Activated gamma-delta T cell treated with Interleukin-2 at 50 U/mL for 16 hours (primary cell): ENCODE results near the gene PRKAA2.

Source experiments
- DNase-seq: peaks from one replicate; pipeline ENCODE4 v3.0.0-alpha.2; 2020

The PRKAA2 gene

DNA sequence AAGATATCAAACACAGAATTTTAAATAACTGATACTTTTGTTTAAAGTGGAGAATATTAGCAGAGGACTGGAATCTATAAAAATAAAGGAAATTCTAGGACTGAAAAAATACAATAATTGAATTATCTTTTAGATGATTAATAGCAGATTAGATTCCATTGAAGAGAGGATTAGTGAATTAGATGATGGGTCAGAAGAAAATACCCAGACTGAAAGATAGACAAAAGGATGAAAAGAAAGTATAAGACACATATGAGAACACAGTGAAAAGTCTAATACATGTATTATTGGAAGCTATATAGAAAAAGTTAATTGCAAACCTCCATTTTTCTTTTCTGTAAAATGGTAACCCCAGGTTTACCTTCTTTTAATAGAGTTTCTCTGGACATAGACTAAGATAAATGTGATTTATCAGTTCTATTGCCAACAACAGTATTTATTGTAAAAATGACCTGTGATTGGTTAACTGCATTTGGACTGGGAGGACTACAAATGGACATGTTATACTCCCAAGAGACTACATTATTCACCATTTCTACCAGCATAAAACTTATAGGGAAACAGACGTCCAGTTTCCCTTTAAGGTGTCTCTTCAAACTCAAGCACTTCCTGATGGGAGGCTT is 11.0 kb downstream of the PRKAA2 start:
- DNase-seq = no peak

DNA sequence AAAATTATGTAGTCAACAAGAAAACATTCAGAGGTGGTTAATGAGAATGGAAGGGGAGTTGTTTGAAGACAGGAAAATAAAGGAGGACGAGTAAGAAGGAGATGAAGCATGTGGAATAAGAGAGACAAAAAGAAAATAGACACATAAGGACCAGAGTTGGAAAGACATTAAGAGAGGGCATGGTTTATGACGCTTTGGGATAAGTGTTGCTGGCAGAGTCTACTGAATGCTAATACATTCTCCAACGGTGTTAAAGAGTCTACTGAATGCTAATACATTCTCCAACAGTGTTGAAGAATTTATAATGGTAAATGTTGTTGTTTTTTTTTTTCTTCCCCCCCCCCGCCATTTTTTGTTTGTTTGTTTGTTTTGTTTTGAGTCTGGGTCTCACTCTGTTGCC is 13.1 kb downstream of the PRKAA2 start:
- no peak for DNase-seq

DNA sequence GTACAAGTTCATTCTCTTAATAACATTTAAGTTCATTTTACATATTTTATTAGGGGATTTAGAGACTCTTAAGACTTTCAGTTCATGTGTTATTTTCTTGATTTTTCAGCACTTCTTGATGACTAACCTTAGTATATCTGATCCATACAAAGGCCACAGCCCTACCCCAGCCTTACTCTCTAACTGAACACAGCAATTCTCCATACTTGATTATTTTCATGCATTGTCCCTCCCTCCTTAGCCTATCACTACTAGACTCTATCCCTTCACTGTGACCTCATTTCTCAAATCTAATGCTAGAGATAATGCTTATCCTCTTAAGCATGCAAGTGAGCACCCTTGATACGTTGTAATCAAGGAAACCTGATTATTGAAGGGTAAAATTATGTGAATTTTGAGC is 15.2 kb downstream of the PRKAA2 start:
- no peak for DNase-seq

DNA sequence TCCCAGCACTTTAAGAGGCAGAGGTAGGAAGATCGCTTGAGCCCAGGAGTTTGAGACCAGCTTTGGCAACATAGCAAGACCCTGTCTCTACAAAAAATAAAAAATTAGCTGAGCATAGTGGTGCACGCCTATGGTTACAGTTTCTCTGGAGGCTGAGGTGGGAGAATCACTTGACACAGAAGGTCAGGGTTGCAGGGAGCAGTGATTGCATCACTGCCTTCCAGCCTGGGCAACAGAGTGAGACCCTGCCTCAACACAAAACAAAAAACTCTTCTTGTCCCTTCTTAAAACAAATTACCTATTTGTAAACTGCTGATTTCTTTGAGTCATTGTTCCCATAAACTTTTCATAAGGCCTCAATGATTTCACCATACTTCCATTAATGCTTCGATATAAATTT is 18.7 kb downstream of the PRKAA2 start:
- DNase-seq = no peak

- no peak for DNase-seq
Observed at GRCh38 chr1:56665384-56665783, 20.3 kb downstream of the PRKAA2 start.

- DNase-seq = no peak
Observed at GRCh38 chr1:56666112-56666608, 21.0 kb downstream of the PRKAA2 start.

DNA sequence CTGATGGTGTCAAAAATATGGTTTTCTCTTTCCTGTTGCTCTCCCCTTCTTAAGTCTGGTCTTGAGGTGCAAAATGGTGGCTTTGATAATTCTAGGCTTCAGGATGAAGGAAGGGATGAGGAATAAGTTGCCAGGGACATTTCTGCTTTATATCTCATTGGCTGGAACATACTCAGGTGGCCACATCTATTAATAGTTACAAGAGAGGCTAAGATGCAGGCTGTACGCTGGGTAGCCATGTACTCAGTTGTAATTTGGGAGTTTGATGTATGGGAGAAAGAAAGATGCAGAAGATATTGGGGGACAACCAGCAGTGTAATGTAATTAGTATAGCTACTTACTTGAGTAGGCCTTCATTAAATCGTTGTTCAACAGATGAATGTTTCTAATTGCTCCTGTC is 25.2 kb downstream of the PRKAA2 start:
- no peak for DNase-seq

DNA sequence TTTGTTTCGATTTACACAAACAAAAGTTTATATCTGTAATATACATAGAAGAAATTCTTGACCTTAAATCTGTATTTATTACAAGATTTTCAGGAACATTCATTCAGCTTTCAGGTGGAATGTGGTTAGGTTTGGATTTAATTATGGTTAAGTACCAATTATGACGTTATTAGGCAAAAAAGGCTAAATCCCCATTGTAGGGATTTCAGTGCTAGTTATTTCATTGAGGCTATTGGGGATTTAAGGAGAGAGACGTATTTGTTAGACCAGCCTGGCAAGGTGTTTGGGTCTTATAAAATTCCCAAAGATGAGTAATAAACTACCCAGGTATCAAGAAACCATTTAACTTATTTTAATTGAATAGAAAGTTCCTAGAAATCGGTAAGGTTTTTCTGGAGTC is 26.0 kb downstream of the PRKAA2 start:
- no peak for DNase-seq

DNA sequence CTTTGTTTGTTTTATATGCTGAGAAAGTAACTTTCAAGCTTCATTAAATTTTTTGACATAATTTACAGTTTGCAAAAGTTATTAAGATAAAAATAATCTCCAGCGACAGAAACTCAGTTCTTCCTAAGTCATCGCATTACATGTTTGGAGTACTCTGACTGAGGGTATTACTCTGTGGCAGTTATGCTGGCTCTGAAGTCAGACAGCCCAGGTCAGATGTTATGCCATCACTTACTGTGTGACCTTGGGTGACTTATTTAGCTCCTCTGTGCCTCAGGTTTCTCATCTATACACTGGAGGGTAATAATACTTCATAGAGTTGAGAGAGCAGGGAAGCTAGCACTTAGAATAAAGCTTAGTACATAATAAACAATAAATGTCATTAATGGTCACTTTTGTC is 26.4 kb downstream of the PRKAA2 start:
- no peak for DNase-seq

DNA sequence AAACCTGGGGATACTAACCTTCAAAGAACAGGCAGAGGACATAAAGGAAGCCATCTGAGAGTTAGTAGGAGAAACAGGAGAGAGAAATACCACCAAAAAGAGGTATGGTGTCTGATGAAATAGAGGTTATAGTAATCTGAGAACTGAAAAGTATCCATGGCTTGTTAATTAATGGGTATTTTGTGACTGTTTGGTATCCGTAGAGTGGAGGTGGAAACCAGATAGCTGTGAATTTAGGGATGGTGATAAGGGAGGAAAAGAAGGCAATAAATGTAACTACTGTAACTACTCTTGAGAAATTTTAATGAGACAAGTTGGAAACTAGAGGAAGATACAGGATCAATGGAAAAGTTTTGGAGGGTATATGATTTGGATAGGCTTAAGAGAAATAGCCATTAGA is 27.5 kb downstream of the PRKAA2 start:
- no peak for DNase-seq

GRCh38 chr1:56675763-56676162 is 30.6 kb downstream of the PRKAA2 start:
- DNase-seq = no peak

DNA sequence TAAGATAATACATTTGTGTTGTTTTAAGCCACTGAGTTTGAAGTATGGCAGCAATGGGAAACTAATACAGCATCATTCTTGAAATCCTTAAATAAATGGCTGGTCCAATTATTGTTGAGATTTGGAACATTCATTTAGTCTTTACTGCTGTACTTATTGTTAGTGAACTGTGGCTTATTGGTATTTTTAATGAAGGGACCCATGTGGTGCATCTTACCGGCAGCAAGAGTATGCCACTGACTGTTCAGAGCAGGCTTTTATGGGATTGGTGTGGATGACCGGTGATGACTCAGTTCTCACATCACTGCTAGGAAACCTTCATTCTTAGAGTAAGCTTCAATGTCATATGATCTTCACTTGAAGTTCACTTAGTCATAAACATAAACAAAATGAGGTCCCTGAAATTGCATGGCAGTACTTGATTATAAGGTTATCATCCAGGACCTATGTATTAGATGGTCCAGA is 31.5 kb downstream of the PRKAA2 start:
- no peak for DNase-seq

GRCh38 chr1:56683569-56683968 is 38.5 kb downstream of the PRKAA2 start:
- no peak for DNase-seq

DNA sequence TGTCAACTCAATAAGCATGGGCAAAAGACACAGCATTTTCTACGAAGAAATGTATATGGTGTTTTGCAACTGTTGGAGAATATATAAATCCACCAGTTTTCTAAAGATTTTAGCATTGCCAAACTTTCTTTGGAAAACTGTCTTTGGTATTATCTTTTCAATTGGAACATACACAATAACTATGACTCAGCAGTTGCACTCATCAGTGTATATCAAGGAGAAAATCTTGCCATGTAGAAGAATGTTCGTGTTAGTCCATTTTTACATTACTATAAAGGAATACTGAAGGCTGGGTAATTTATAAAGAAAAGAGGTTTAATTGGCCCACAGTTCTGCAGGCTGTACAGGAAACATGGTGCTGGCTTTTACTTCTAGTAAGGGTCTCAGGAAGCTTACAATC is 41.1 kb downstream of the PRKAA2 start:
- DNase-seq = no peak

- no peak for DNase-seq
Observed at GRCh38 chr1:56688522-56689026, 43.5 kb downstream of the PRKAA2 start.

- DNase-seq = no peak
Observed at GRCh38 chr1:56696663-56697062, 51.5 kb downstream of the PRKAA2 start.

GRCh38 chr1:56703747-56704146 is 58.6 kb downstream of the PRKAA2 start:
- DNase-seq = no peak

GRCh38 chr1:56707379-56707778 is 62.3 kb downstream of the PRKAA2 start:
- DNase-seq = no peak

DNA sequence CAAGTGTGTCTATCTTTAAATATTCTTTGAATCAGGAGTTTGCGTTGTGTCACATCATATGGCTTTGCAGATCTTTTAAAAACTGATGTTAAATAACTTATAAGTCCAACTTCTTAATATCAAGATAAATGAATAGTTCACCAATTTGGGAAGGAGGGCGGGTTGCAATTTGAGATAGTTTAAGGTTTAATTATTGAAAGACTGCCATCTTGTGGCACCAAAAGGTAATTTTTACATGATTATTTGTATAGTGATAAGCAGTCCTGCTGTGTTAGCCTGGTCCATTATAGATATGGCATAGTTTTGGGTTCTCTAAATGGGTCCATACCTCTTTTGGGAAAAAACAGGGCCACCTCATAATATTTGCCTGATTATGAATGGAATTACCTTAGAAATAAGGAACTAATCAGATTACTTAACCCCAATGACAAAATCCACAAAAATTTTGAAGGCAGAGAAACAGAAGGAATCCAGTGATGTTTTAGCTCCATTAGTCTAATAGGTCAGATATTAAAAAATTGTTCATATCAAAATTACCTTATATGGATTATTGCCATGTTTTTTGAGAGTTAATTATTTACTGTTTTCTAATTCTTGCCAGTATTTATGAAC is 64.3 kb downstream of the PRKAA2 start:
- no peak for DNase-seq

DNA sequence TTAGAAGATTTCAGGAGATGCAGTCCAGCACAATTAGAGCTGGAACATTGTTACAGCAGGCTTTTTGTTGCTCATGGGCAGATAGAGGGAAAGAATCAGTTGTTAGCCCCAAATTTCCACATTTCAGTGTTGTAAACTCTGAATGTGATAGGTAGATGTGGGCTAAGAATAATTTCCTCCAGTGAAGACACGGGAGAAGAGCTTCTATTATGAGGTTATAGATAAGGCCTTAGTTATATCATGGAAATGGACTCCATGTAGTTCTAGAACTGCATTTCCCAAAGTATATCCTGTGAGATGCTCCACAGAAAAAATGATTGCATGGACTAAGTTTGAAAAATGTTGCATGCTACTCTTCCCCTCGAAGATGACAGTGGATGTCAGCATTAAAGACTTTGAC is 64.9 kb downstream of the PRKAA2 start:
- no peak for DNase-seq

DNA sequence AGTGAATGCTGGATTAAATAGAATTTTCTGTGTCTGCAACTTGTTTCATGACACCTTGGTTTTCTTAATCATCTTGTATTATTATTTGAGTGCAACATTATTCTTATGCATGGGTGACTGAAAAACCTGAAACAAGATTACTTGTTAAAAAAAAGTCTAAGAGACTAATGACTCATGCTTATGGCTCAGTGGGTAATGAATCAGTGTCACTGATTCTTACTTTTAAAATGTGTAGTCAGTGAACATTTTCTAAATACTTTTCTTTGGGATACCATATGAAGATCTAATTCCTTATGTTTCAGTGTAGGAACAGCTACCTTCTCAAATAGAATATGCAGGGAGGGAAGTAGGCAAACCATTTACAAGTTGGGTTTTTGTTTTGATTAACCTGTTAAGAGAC is 65.5 kb downstream of the PRKAA2 start:
- DNase-seq = no peak

GRCh38 chr1:56712150-56712549 is 67.0 kb downstream of the PRKAA2 start:
- no peak for DNase-seq

GRCh38 chr1:56713112-56713511 is 68.0 kb downstream of the PRKAA2 start:
- no peak for DNase-seq

- DNase-seq = no peak
Observed at GRCh38 chr1:56715156-56715555, 70.0 kb downstream of the PRKAA2 start.

DNA sequence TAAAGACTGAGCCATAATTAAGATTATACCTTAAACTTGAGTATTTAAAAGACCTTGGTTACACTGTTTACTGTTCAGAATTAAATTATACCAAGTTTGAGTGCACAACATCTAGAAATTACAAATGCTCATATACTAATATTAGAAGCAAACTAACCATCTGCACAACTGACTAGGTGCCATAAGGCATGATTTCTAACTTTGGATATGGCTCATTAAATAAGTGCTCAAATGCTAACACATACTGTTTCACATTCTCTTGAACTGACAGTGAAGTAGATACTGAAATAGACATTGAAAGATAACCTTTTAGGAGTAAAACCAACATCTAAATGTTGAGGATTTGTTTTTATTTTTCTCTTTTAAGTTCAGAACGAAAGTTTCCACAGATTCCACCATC is 74.1 kb downstream of the PRKAA2 start:
- DNase-seq = no peak
